NCI-H2029 (cell line): ENCODE data around the gene STRBP.

ENCODE experiments used
- DNase-seq: peaks from one replicate; lab custom pipeline; 2025; lab: John Stamatoyannopoulos, UW

STRBP gene

DNA sequence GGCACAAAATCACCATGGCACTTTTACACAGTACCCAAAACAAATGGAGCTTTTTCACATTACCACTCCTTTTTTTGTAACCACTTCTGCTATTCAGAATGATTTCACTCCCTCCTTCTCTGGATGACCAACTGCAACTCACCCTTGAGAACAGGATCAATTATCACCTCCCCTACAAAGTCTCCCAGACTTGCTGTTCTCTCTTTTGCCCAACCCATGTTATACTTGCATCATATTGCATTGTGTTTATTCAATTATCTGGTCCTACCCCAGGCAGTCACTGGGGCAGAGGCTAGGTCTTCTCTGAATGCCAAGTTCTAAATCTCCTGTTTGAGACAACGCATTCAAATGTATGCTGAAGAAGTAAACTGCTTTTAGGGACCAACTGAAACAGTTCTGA, 139.0 kb downstream of the STRBP start:
- DNase-seq: no peak

DNA sequence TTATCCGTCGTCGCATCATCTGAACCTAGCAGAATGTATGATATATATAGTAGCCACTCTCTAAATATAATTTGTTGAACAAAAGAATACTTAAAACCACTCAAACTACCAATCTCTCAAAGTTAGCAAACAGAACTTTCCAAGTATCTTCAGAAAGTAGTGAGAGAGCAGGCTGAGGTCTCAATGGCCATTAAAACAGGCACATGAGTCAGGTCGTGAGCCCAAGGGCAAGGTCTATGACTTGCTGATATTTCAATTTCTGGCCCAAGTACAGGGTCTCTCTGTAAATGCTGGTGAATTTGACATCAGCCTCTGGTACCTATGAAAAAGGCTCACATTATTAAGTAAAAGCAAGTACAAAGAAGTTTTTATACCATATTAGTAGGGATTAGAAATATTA, 139.8 kb downstream of the STRBP start:
- DNase-seq: no peak

DNA sequence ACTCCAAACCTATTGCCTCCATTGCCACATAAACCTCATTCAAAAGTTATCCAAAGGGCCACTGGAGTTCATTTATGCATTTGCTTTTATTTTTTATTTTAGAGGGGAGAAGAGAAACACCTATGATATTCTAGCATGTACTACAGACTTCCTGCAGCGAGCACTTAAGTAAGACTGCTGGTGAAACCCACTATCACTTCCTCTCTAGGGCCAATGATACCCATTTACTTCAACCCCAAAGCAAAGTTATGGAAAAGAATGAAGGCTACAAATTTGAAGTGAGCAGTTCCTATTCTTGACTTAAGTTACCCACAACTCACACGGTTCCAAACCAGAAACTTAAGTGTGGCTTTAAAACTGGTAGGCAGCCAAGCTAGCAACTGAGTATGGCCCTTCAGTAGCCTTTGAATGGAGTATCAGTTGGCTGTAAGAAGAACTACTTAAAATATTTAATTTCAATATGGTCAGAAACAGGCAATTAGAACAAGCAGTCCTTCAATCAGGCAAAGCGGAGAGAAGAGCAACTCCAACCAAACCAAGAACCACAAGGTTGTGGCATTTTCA, 140.8 kb downstream of the STRBP start:
- no peak for DNase-seq

DNA sequence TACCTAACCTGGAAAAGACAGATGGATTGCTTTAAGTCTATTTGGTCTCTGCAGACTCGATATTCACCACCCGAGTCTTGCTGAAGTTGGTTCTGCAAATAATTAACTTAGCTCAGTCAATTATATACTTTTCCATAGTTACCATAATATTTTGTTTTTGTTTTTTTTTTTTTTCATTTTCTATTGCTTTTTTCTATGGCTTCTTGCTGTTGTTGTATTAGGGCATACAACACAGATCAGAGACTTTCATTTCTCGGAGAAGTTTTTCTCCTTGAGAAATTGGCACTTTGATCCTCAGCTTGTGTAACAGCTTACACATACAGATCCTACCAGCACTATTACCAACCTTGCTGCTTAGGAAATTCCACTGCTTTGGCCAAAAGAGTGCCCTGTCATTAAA, 146.9 kb downstream of the STRBP start:
- DNase-seq: no peak

DNA sequence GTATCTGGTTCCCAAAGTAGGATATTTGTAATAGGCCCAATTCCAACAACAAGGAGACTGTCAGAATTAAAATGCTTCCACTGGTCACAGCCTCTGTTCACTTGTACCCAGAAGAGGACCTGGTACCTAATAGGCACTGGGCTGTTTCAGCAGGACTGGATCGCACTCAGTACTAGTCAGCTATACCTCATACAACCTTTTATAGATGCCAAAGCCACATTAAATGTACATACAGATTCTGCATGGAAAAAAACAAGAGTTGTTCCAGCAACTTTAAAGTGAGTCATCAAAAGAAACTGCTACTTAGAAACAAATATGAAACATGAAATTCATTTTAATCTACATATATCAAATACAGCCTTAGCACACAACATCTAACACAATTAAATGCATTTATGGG, 147.4 kb downstream of the STRBP start:
- no peak for DNase-seq

DNA sequence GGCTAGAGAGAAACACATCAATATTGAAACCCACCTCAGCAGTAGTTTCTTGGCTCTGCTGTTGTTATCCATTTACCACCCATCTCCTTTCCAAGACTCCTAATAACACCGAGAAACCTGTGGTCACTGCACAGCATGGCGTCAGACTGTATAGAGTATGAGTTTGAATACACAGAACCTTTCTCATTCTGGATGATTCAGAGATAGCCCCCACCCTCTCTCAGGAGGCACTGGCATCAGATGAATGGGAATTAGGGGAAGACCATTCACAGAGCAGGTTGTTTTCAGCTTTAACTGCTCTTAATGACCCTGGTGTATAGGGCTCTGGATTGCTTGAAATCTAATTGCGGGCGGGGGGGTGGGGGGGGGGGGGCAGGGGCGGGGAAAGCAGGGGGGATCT, 148.3 kb downstream of the STRBP start:
- DNase-seq: no peak

DNA sequence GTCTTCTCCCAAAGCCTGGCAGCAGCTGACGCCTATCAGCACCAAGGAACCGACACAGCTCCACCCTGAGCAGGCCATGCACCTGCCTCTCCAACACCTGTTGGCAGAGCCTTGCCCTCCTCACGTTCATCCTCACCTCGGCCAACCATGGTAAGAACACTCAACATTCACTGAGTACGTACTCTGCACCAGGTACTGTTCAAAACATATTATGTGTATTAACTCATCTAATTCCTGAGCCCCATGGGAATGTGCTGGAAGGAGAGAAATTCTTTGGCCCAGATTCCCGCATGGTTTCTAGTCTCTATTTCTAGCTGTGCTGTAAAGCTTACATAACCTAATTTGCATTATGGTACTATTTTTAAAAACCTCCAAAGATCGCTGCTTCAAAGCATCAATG, 148.8 kb downstream of the STRBP start:
- no peak for DNase-seq

DNA sequence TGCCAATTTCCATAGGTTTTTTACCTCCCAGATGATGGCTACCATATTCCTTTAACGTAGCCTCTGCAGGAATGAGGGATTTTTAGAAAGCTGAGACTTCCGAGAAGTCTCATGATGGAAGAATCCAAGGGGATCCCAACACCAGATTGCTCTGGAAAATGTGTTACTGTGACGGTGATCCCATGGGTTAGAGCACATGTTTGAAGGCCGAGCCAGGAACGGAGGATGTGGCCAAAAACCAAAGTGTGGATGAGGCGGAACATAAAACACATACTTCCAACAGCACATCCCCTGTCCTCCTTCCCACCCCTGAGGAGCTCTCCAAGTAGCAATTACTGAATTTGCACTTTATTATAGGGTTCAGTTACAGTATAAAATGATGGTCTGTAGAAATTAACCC, 152.3 kb downstream of the STRBP start:
- no peak for DNase-seq

DNA sequence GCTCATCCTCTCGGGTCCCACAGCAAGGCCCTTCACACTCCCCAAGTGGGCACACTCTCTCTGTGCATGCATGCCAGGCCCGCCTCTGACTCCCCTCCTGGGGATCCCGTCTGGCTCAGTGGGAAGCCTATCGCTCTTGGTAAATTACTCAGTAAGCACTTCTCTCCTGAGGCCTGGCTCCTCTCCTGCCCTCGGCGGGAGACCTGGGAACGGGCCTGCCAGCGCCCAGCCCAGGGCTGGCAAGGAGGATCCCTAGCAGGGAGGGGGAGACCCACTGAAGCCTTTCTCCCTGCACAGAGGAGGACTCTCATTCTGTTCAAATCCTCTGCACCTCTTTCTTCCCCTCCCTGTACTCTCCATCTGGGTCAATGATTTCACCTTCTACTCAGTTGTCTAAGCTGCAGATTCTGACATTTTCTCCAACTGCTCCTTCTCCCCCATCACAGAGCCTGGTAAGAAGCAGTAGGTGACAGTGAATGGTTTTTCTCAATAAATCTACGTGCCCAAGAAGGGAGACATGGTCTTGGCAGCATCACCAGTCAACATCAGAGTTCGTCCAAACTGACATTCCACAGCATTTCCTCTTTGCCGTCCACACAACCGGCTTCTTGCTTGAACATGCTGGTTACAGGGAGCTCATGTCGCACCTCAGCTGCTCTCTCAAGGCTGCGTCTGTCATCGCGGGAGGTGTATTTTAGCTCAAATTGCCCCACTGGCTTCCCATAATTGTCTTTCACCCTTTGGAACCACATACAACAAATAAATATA, 153.1 kb downstream of the STRBP start:
- DNase-seq: no peak

DNA sequence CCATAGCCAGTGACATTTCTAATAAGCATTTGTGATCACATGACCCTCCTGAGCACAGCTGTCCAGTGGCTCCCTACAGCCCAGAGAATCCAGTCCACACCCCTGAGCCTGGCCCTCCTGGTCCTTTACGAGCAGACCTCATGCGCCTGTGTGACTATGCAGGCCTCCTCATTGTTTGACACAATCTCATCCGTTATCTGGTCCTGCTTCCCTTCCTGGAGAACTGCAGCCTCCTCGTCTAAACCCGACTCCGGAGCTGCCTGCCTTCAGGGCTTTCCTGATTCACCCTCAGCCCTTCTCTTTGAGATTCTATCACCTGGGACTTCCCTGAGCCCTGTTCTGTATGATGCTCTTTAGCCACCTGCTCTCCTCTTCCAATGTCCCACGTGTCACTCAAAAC, 155.2 kb downstream of the STRBP start:
- DNase-seq: no peak

DNA sequence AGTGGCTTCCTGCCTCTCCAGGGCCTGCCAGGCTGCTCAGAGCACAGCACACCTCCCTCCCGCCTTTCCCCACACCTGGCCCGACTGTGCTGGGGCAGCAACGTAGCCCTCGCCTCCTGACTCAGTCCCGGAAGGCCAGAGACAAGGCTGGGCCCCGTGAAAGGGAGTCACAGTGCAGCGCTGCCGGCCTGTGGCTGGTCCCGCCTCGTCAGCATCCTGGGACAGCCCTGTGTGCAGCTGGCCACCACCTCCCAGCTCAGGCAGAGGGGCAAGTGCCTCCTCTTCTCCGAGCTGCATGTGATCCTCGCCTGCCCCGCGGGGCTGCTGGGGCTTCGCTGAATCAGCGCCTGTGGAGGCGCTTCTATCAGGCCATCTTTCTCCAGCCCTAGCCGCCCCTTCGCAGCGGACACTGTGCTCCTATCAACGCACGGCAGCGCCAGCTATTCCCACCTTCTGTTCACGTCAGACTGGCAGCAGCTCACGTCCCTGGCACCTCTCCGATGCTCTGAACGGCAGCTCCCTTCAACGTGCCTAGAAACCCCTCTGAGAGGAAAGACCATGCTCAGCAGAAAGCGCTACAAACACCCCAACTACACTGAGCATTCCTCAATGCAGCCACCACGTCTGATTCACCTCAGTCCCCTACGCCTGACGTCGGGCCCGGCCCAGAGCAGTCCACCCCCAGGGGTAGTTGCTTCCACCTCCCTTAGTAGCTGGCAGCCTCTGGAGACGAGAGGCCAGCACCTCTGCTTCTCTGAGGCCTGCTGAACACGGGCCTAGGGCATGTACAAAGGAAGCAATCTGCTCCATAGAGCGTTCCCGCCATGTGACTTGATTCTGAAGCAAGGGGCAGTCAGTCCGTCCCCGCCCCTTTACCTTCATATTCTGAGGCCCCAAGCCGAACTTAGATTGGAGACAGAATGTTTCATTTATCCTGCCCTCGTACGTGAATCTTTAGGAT, 156.1 kb downstream of the STRBP start:
- no peak for DNase-seq

DNA sequence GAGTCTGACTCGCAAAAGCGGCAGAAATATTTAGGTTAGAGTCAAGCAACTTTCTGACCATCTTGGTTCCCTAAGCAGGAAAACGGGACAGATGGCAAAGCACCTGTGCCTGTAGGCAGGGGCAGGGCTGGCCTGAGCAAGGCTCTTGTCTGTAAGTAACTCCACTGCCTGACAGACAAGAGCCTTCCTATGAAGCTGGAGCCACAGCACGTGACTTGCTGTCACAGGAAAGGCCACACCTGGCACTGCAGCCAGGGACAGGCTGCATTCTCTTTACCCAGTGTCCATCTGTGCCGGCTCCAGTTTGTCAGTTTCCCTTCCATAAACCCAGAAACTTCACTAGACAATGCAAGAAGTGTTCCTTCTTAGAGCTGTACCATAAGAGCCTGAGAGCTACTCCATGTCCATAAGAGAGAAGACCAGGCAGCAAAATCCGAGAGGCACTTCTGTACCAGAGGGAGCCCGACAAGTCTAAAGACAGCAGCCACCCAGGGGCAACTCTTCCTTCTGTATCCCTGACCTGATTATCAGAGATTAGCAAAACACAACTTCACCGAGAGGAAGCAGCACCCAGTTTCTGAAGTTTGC, 156.9 kb downstream of the STRBP start:
- no peak for DNase-seq

DNA sequence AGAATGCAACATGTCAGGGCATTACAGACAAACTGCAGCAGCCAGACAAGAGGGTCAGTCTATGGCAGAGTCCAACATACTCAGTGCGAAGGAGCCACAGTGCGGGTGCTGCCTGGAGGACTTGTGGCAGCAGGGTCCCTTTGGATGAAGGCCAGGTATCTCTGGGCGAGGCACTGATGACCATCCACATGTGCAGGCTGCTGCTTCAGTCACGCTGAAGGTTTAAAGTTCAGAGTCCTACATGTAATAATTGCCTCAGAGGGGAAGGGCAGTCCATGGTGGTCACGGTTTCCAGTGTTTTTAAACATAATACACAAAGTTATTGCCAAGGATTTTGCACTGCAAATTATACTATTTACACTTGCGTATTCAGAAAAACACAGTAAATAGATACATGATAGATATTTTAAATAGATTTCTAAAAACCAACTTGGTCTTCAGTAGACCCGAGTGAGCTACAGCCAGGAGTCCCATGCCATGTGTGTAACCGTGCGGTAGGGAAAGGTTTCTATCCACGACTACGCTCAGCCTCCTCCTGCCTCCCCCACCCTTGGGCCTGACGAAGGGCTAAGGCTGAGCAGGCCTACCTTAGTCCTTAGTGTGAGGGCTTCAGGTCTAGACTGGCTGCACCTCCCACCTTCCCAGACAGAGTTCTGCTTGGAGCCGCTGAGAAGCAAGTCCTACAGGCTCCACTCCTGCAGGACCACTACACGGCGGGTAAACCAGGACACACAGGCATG, 158.7 kb downstream of the STRBP start:
- no peak for DNase-seq

DNA sequence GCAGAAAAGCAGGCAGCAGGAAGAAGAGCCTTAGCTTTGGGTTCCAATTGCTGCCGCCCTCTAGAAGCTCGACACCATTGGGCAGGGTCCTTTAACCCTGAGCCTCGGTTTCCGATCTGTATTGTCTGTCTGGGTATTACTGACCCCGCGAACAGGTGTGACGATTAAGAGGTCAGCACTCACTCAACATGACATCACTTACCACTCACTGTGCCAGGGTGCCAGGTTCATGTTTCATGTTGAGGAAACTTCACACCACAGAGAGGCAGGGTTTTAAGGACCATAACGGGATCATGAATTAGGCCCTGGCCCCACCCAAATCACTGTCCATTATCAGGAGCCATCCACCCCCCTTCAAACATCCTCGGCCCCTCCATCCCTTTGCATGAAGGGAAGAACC, 159.4 kb downstream of the STRBP start:
- DNase-seq: no peak

DNA sequence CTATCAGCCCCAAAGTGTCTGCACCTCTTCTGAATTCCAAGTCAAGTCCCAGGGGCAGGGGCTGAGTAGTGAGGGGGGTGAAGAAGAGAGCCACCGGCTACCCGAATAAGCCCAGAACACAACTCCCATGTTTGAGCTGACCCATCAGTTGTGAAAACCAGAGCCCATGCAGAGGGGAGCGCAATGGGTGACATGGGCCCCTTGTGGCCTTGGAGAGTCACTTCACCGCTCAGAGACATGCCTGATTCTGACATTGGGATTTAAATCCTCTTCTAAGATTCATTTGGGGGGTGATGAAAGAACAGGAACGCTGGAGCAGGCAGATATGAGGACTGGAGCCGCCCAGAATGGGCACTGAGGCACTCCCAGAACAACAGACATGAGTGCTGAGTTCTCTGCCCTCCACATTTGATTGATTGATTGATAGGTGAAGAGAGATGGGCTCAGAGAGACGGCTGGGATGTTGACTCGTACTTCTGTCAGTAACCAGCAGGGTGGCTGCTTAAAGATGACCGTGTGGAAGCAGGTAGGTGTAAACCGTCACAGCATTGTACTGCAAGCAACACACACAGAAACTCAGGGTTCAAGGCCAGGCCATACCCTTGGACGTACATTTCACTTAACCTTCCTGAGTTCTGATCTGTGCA, 160.6 kb downstream of the STRBP start:
- DNase-seq: no peak

DNA sequence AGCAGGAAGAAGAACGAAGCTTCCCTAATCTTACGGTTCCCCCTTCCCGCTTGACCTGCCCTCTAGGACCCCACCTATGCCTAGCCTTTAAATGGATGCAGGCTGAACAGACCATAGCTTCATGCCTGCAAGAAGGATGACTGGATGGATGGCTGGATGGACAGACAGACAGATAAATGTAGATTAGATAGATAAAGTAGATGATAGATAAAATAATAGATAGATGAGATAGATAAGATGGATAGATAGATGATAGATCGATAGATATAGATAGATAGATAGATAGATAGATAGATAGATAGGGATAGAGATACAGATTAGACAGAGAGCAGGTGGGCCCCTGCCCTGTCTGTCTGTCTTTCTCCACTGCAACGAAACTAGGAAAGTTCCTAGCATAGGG, 162.9 kb downstream of the STRBP start:
- no peak for DNase-seq

DNA sequence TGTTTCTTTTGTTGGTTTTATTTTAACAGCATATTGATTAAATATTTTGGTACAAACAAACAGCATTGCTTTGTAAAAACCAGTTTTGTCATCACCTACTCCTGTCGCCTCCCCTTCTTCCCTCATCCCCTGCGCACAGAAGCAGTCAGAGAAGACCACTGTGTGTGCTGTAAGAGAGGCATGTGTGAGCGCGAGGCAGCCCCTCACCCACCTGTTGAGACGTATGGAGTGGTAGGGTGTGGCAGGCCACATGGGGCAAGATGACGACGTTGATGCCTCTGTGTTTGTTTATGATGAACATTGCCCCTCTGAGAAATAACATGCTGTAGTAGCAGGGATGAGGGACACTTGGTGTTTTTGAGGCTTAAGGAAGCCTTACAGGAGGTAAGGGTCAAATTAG, 163.6 kb downstream of the STRBP start:
- no peak for DNase-seq

DNA sequence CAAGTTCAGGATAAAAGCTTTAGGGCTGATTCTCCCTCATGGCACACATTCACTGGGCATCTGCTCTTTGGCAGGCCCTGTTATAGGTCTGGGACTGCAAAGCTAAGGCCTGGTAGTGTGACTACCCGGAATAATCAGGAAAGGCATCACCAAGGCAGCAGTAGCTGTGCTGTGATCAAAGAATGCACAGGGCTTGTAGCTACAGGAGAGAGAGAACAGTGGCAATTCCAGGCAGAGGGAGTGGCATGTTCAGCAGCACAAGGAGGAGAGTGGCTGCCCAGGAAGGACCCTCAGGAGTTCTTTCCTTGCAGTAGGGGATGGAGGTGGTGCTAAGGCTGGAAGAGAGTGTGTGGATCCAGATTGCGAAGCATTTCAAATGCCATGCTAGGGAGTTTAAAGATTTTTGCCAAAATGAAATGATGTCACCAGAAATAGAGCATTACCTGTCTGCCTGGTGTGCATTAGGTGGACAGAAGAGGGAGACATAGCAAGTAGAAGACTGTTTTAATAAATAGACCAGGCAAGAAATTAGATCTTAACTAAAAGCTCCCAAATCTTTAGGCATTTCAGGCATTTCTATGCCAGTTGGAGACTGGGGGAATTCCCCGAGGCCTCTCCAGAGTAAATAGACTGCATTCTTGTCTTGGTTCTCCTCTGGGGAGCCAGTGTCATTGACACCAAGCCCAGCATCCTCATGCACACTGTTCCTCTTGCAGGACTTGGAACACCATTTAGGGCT, 165.8 kb downstream of the STRBP start:
- DNase-seq: no peak

DNA sequence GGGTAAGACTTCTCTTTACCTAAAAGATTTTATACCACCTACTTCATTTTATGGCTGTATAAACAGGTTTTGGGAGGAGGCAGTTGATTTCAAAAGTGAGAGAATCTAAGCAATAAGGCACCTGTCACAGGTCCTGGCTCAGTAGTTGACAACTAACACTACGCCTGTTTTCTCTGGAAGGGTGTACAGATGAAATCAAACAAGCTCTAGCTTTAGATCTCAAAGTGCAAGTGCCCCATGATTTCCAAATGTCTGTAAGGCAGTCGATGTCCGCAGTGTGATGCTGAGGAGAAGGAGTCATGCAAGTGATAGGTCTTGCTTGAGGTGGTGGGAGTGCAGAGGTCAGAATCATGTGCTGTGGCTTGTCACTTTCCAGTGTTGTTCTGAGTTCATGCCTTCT, 168.8 kb downstream of the STRBP start:
- no peak for DNase-seq

DNA sequence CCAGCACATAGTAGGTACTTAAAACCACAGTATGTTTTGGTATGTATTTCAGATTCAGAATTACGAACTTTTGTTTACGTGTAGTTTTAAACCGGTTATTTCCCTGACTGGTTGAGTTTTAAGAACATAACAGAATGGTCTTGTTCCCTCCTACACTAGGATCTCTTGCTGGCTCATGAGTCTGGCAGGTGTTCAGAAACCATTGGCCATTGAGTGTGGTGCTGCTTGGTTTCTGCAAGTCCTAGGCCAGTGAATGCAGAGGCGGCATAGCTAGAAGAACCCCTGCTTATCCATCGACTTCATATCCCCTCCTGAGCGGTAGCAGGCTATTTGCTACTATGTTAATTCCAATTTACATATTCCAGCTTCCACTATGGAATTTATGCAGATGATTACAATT, 169.3 kb downstream of the STRBP start:
- DNase-seq: no peak

DNA sequence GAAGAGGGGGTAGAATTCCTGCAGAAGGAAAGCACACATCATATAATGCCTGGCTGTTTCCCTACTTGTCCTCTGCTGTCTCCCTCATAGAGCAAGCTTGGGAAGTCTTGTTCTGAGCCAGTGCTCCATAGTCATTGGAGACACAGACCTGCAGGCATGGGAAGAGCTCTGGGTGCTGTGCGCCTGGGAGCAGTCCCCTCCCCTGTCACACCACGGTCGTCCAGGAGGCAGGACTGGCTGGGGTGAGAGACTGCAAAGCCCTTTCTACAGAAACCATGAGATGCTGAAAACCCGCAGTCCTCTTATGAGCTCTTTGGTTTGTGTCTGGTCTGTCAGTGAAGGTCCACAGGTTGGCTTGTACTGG, 170.3 kb downstream of the STRBP start:
- no peak for DNase-seq
